IMR-90 (cell line): ENCODE data around the gene ZMYM1. TPM values are rescaled to one million over a fixed set of nuclear protein-coding genes. Genes with fewer than 3 reads are reported as not detected.

Experiments
- ATAC-seq: fragments of 200-7000 bp; cut with Tn5 transposase; 2 replicates; pipeline ENCODE4 v1.9.1; 2020; ENCODE audit warnings: low read depth, mild to moderate bottlenecking, moderate library complexity
- BruUV-seq: library from RNA; stranded (reverse); fragments of 400-500 nt; replicated peaks from 2 replicates; lab custom pipeline; 2021; lab: Mats Ljungman, UMichigan
- CTCF ChIA-PET: fragments of 300-600 bp; formaldehyde crosslinking; extraction: SDS; loops from one replicate; lab custom pipeline; 2021; ENCODE audit warnings: antibody characterized with exemption; lab: Yijun Ruan, JAX
- POLR2A ChIA-PET: fragments of 300-600 bp; sonication (Branson Sonifier 250); formaldehyde crosslinking; loops from one replicate; lab custom pipeline; 2022; ENCODE audit warnings: antibody characterized with exemption; ENCODE audit not compliant: unreplicated experiment; lab: Charles Lee
- DNase-seq: peaks from one replicate; pipeline ENCODE4 v3.0.0; 2013
- H2AFZ ChIP-seq: replicated peaks from 2 replicates; pipeline ENCODE3; 2013; ENCODE audit warnings: low read length, mild to moderate bottlenecking; ENCODE audit not compliant: poor library complexity
- H2AK5ac ChIP-seq: 2 replicates; pipeline ENCODE4 v1.6.1; 2013; ENCODE audit warnings: low read depth, low read length, inconsistent platforms
- H2AK9ac ChIP-seq: replicated peaks from 2 replicates; pipeline ENCODE3; 2013; ENCODE audit warnings: mild to moderate bottlenecking, low read depth, low read length, moderate library complexity; ENCODE audit not compliant: poor library complexity
- H2BK120ac ChIP-seq: 2 replicates; pipeline ENCODE4 v1.6.1; 2013; ENCODE audit warnings: low read depth, low read length, inconsistent platforms
- H2BK15ac ChIP-seq: 3 replicates; pipeline ENCODE4 v1.6.1; 2013; ENCODE audit warnings: low read depth, low read length, inconsistent platforms
- H2BK20ac ChIP-seq: 2 replicates; pipeline ENCODE4 v1.6.1; 2013; ENCODE audit warnings: low read depth, mild to moderate bottlenecking, inconsistent platforms, low read length, moderate library complexity
- H2BK5ac ChIP-seq: 2 replicates; pipeline ENCODE4 v1.6.1; 2013; ENCODE audit warnings: mild to moderate bottlenecking, low read depth, low read length, inconsistent platforms; ENCODE audit not compliant: poor library complexity, severe bottlenecking
- H3K14ac ChIP-seq: replicated peaks from 2 replicates; pipeline ENCODE4 v1.6.1; 2013; ENCODE audit warnings: low read depth, low read length, inconsistent platforms
- H3K18ac ChIP-seq: 2 replicates; pipeline ENCODE4 v1.6.1; 2013; ENCODE audit warnings: low read depth, low read length, control low read depth
- H3K23ac ChIP-seq: 2 replicates; pipeline ENCODE4 v1.6.1; 2013; ENCODE audit warnings: low read depth, low read length, inconsistent platforms
- H3K27ac ChIP-seq: 2 replicates; pipeline ENCODE4 v1.5.1; 2013; ENCODE audit warnings: mild to moderate bottlenecking, control low read depth, low read length; ENCODE audit not compliant: insufficient read depth
- H3K27me3 ChIP-seq: 2 replicates; pipeline ENCODE4 v1.6.1; 2013; ENCODE audit warnings: low read length; ENCODE audit not compliant: control insufficient read depth, insufficient read depth
- H3K36me3 ChIP-seq: 2 replicates; pipeline ENCODE4 v1.6.1; 2013; ENCODE audit warnings: low read length, mixed read lengths; ENCODE audit not compliant: control insufficient read depth, insufficient read depth
- H3K4ac ChIP-seq: 2 replicates; pipeline ENCODE4 v1.6.1; 2013; ENCODE audit warnings: low read depth, low read length, inconsistent platforms
- H3K4me1 ChIP-seq: 2 replicates; pipeline ENCODE4 v1.6.1; 2013; ENCODE audit warnings: low read length, mixed read lengths; ENCODE audit not compliant: control insufficient read depth, insufficient read depth
- H3K4me2 ChIP-seq: 2 replicates; pipeline ENCODE4 v1.6.1; 2013; ENCODE audit warnings: low read depth, mild to moderate bottlenecking, control low read depth, low read length, moderate library complexity
- H3K4me3 ChIP-seq: 2 replicates; pipeline ENCODE4 v1.5.1; 2013; ENCODE audit warnings: low read depth, mild to moderate bottlenecking, control low read depth, low read length, moderate library complexity; ENCODE audit not compliant: insufficient read depth
- H3K56ac ChIP-seq: 2 replicates; pipeline ENCODE4 v1.6.1; 2013; ENCODE audit warnings: low read length, inconsistent platforms; ENCODE audit not compliant: insufficient read depth; ENCODE audit errors: extremely low read depth
- H3K79me1 ChIP-seq, 2 experiments: 2 replicates each; pipeline ENCODE4 v1.6.1; 2013; ENCODE audit warnings: low read length in 2 of 2, inconsistent platforms in 1 of 2, low read depth in 1 of 2
- H3K9ac ChIP-seq: 2 replicates; pipeline ENCODE4 v1.6.1; 2013; ENCODE audit warnings: low read depth, low read length, control low read depth
- H3K9me1 ChIP-seq: 2 replicates; pipeline ENCODE4 v1.6.1; 2013; ENCODE audit warnings: low read length, inconsistent platforms; ENCODE audit not compliant: insufficient read depth
- H3K9me3 ChIP-seq: 2 replicates; pipeline ENCODE4 v1.6.1; 2013; ENCODE audit warnings: low read length; ENCODE audit not compliant: control insufficient read depth, insufficient read depth
- H4K20me1 ChIP-seq: 2 replicates; pipeline ENCODE4 v1.6.1; 2013; ENCODE audit warnings: low read length, inconsistent platforms; ENCODE audit not compliant: insufficient read depth
- H4K5ac ChIP-seq: 2 replicates; pipeline ENCODE4 v1.6.1; 2013; ENCODE audit warnings: mild to moderate bottlenecking, low read depth, low read length, control low read depth
- H4K8ac ChIP-seq, 2 experiments: 2 replicates each; pipeline ENCODE4 v1.6.1; 2013; ENCODE audit warnings: low read depth in 2 of 2, low read length in 2 of 2, control low read depth in 1 of 2, inconsistent platforms in 1 of 2
- H4K91ac ChIP-seq: 2 replicates; pipeline ENCODE4 v1.6.1; 2013; ENCODE audit warnings: low read depth, low read length, inconsistent platforms; ENCODE audit not compliant: insufficient read depth
- BHLHE40 ChIP-seq: fragments of 150-350 bp; IDR thresholded peaks from 2 replicates; pipeline ENCODE4 v1.6.1; 2016; ENCODE audit warnings: mild to moderate bottlenecking, low read depth, low read length
- CEBPB ChIP-seq: IDR thresholded peaks from 2 replicates; pipeline ENCODE4 v1.6.1; 2012; ENCODE audit warnings: low read depth, low read length, improper control_type of control experiment
- MAFK ChIP-seq: IDR thresholded peaks from 2 replicates; pipeline ENCODE4 v1.6.1; 2012; ENCODE audit warnings: low read depth, low read length, improper control_type of control experiment
- MAZ ChIP-seq: IDR thresholded peaks from 2 replicates; pipeline ENCODE4 v1.6.1; 2012; ENCODE audit warnings: low read depth, mild to moderate bottlenecking, low read length, improper control_type of control experiment, moderate library complexity, borderline replicate concordance
- NFE2L2 ChIP-seq: fragments of 150-350 bp; IDR thresholded peaks from 2 replicates; pipeline ENCODE4 v1.6.1; 2016; ENCODE audit warnings: low read depth, mild to moderate bottlenecking, low read length
- POLR2A ChIP-seq: IDR thresholded peaks from 2 replicates; pipeline ENCODE4 v1.6.1; 2012; ENCODE audit warnings: mild to moderate bottlenecking, low read depth, low read length
- RAD21 ChIP-seq: IDR thresholded peaks from 2 replicates; pipeline ENCODE4 v1.6.1; 2012; ENCODE audit warnings: low read length, improper control_type of control experiment
- RCOR1 ChIP-seq: IDR thresholded peaks from 2 replicates; pipeline ENCODE4 v1.6.1; 2012; ENCODE audit warnings: mild to moderate bottlenecking, low read length, improper control_type of control experiment; ENCODE audit not compliant: insufficient replicate concordance
- RFX5 ChIP-seq: IDR thresholded peaks from 2 replicates; pipeline ENCODE4 v1.8.0; 2012; ENCODE audit warnings: low read depth, mild to moderate bottlenecking, low read length, moderate library complexity
- SMC3 ChIP-seq: fragments of 150-350 bp; IDR thresholded peaks from 2 replicates; pipeline ENCODE4 v1.6.1; 2016; ENCODE audit warnings: low read depth, mild to moderate bottlenecking, antibody characterized with exemption, low read length, moderate library complexity
- WGBS, 2 experiments: methylation state at CpG; one replicate each; pipeline versions ENCODE4 v1.1.5 to v1.1.7; 2013; ENCODE audit warnings: missing lambda C conversion rate in 2 of 2; ENCODE audit not compliant: insufficient read length in 1 of 2; ENCODE audit errors: extremely low coverage in 2 of 2; 5-methylcytosine and 5-hydroxymethylcytosine counted together
- dilution Hi-C: fragments of 300-500 bp; cut with HindIII; formaldehyde crosslinking; loops from one replicate; pipeline ENCODE4 v1.14.3; 2018; ENCODE audit warnings: low sequenced_read_pairs; ENCODE audit not compliant: unreplicated experiment
- in situ Hi-C: fragments of 300-500 bp; cut with MboI; formaldehyde crosslinking; loops from 3 replicates; pipeline ENCODE4 v1.14.3; 2019; ENCODE audit warnings: low sequenced_read_pairs, inconsistent platforms, mixed read lengths
- intact Hi-C: fragments of 100-400 bp; cut with micrococcal nuclease; formaldehyde crosslinking; loops from 2 replicates; pipeline ENCODE4 v1.10.0; 2022
- polyA plus RNA-seq, 3 experiments: library from polyadenylated mRNA; depleted of rRNA; stranded (reverse); fragments of >200 nt; gene quantifications; 2 replicates each; pipeline ENCODE4 v1.2.3, GENCODE V29; 2012; ENCODE audit warnings: low replicate concordance in 1 of 3
- total RNA-seq: library from RNA; depleted of rRNA; stranded (reverse); fragments of >200 nt; gene quantifications from 2 replicates; pipeline ENCODE4 v1.2.3, GENCODE V29; 2012
- TF ChIP-seq, protein P1 (sequence below): conservative IDR thresholded peaks from 2 replicates; pipeline ENCODE4 v1.5.1; 2012; ENCODE audit warnings: mild to moderate bottlenecking, low read depth, low read length, improper control_type of control experiment
- TF ChIP-seq, protein P2 (sequence below): fragments of 150-350 bp; IDR thresholded peaks from 2 replicates; pipeline ENCODE4 v1.6.1; 2016; ENCODE audit warnings: low read depth, mild to moderate bottlenecking, low read length, moderate library complexity, borderline replicate concordance

ZMYM1 gene
- total and polyA plus RNA-seq, 2 of the 4 experiments (the other 2 are of a cell fraction): 7.2 to 33.9 TPM

DNA sequence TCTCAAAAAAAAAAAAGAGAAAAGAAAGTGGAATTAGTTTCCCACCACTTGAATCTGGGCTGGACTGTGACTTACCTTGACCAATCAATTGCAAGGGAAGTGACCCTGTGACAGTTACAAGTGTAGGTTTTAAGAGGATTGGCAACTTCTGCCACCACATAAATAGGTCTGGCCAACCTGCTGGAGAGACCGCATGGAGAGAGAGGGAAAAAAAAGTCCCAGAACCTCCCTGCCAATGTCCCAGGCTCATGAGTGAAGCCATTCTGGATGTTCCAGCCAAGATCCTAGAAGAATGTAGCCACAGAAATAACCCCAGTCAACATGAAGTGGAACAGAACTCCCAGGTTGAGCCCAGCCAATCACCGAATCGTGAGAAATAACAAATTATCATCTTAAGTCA is 35.7 kb upstream of the ZMYM1 start:
- peak overlapping the region; percentile 5 for H2AFZ ChIP-seq
- H3K4me2 ChIP-seq: no peak overlapping the region
- H3K18ac ChIP-seq: no peak overlapping the region
- peaks cover 10% of the 10 kb centered on the region; the same call in 1 of the 2 replicates for H3K9me1 ChIP-seq
- H3K4me3 ChIP-seq: no peak overlapping the region
- CTCF ChIA-PET: no interaction called here
- H2BK120ac ChIP-seq: no peak overlapping the region
- H3K9ac ChIP-seq: no peak overlapping the region
- 0 out of 4 replicates have a peak, but pooled peaks cover 0 to 6% of the 10 kb centered on the region in 2 experiments for H3K79me1 ChIP-seq
- H2AK5ac ChIP-seq: no peak overlapping the region
- H2BK20ac ChIP-seq: no peak overlapping the region
- H2BK5ac ChIP-seq: no peak overlapping the region
- in situ Hi-C loops: no loop called here
- no peaks in the 10 kb centered on the region for H3K36me3 ChIP-seq
- no peak overlapping the region for H3K14ac ChIP-seq
- no peaks in the 10 kb centered on the region for H3K27me3 ChIP-seq
- no peak for ATAC-seq
- H4K20me1 ChIP-seq: no peaks in the 10 kb centered on the region
- H4K5ac ChIP-seq: no peak overlapping the region
- no peak overlapping the region for H3K23ac ChIP-seq
- no peak overlapping the region for H3K27ac ChIP-seq
- intact Hi-C loops: no loop called here
- no peak overlapping the region for H4K91ac ChIP-seq
- no TSS peak for BruUV-seq
- H3K56ac ChIP-seq: no peak overlapping the region
- no peak overlapping the region for H3K4ac ChIP-seq
- TF ChIP-seq, protein P1, sequence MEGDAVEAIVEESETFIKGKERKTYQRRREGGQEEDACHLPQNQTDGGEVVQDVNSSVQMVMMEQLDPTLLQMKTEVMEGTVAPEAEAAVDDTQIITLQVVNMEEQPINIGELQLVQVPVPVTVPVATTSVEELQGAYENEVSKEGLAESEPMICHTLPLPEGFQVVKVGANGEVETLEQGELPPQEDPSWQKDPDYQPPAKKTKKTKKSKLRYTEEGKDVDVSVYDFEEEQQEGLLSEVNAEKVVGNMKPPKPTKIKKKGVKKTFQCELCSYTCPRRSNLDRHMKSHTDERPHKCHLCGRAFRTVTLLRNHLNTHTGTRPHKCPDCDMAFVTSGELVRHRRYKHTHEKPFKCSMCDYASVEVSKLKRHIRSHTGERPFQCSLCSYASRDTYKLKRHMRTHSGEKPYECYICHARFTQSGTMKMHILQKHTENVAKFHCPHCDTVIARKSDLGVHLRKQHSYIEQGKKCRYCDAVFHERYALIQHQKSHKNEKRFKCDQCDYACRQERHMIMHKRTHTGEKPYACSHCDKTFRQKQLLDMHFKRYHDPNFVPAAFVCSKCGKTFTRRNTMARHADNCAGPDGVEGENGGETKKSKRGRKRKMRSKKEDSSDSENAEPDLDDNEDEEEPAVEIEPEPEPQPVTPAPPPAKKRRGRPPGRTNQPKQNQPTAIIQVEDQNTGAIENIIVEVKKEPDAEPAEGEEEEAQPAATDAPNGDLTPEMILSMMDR: no peak
- TF ChIP-seq POLR2A (no peak), CEBPB (no peak), MAFK (no peak), SMC3 (no peak), RFX5 (no peak), MAZ (no peak), NFE2L2 (no peak), RCOR1 (no peak), BHLHE40 (no peak), RAD21 (no peak)
- TF ChIP-seq, protein P2, sequence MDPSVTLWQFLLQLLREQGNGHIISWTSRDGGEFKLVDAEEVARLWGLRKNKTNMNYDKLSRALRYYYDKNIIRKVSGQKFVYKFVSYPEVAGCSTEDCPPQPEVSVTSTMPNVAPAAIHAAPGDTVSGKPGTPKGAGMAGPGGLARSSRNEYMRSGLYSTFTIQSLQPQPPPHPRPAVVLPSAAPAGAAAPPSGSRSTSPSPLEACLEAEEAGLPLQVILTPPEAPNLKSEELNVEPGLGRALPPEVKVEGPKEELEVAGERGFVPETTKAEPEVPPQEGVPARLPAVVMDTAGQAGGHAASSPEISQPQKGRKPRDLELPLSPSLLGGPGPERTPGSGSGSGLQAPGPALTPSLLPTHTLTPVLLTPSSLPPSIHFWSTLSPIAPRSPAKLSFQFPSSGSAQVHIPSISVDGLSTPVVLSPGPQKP: no peak
- no peak overlapping the region for H2AK9ac ChIP-seq
- no peak overlapping the region for H2BK15ac ChIP-seq
- no CpG with 5 or more reads among the region's 3 CpGs for WGBS, 2 experiments
- POLR2A ChIA-PET: no interaction called here
- H4K8ac ChIP-seq: no peak overlapping the region
- dilution Hi-C loops: no loop called here
- H3K4me1 ChIP-seq: peaks cover 7% of the 10 kb centered on the region
- H3K9me3 ChIP-seq: no peaks in the 10 kb centered on the region
- no peak for DNase-seq
